HepG2 (cell line): ENCODE measurements around the gene ULK3. TPM values are rescaled to one million over a fixed set of nuclear protein-coding genes. Genes with fewer than 3 reads are reported as not detected.

Source experiments
- ATAC-seq: fragments of 200-7000 bp; cut with Tn5 transposase; 3 replicates; pipeline ENCODE4 v1.9.1; 2020; ENCODE audit warnings: mild to moderate bottlenecking, moderate library complexity
- BruUV-seq: library from RNA; stranded (reverse); fragments of 400-500 nt; replicated peaks from 2 replicates; lab custom pipeline; 2021; lab: Mats Ljungman, UMichigan
- CTCF ChIA-PET: fragments of 300-600 bp; formaldehyde crosslinking; extraction: SDS; loops from one replicate; lab custom pipeline; 2021; ENCODE audit warnings: low total read pairs, inconsistent platforms, low intra/inter-chr PET ratio; lab: Yijun Ruan, JAX
- POLR2A ChIA-PET: fragments of 350-600 bp; sonication (Branson Sonifier 250); formaldehyde crosslinking; loops from one replicate; lab custom pipeline; 2020; ENCODE audit warnings: antibody characterized with exemption, inconsistent platforms; lab: Yijun Ruan, JAX
- DNase-seq: peaks from one replicate; pipeline ENCODE4 v3.0.0-alpha.2; 2015; ENCODE audit warnings: low spot score
- FAIRE-seq: peaks from 3 replicates; lab custom pipeline; 2011; peaks lifted over from hg19 to GRCh38; lab: Jason Lieb, UNC
- H2AFZ ChIP-seq: one replicate; pipeline ENCODE4 v1.6.1; 2011; ENCODE audit warnings: low read length, inconsistent platforms
- H3K27ac ChIP-seq: fragments of 300-600 bp; 3 replicates; pipeline ENCODE4 v1.8.0; 2011; ENCODE audit warnings: mixed run types, mild to moderate bottlenecking, mixed read lengths, low read length, inconsistent platforms; ENCODE audit not compliant: insufficient read depth; ENCODE audit errors: extremely low read length
- H3K27me3 ChIP-seq, 2 experiments: fragments of 200-600 bp in 1 of 2; 2 replicates in 1 of 2; 3 replicates in 1 of 2; pipeline versions ENCODE4 v1.6.0 to v1.8.0; 2011; ENCODE audit warnings: low read length in 2 of 2, mild to moderate bottlenecking in 2 of 2, moderate library complexity in 2 of 2, inconsistent platforms in 1 of 2; ENCODE audit not compliant: insufficient read depth in 2 of 2, control insufficient read depth in 1 of 2
- H3K36me3 ChIP-seq, 2 experiments: fragments of 200-600 bp in 1 of 2; replicated peaks in 1 of 2; 2 replicates in 1 of 2; 3 replicates in 1 of 2; pipeline versions ENCODE4 v1.5.1 to v1.8.0; 2011; ENCODE audit warnings: low read length in 2 of 2, inconsistent platforms in 1 of 2; ENCODE audit not compliant: insufficient read depth in 2 of 2, control insufficient read depth in 1 of 2
- H3K4me1 ChIP-seq: 2 replicates; pipeline ENCODE4 v1.5.1; 2012; ENCODE audit warnings: low read length, inconsistent platforms; ENCODE audit not compliant: insufficient read depth
- H3K4me2 ChIP-seq: 2 replicates; pipeline ENCODE4 v1.6.0; 2011; ENCODE audit warnings: low read depth, low read length, inconsistent platforms
- H3K4me3 ChIP-seq, 3 experiments: fragments of 200-600 bp in 1 of 3; sonication (generic), shearing (Covaris generic) in 1 of 3; replicated peaks in 1 of 3; 2 replicates each; pipeline ENCODE4 v1.5.1; 2011 to 2016; ENCODE audit warnings: low read length in 3 of 3, inconsistent platforms in 2 of 3, low read depth in 2 of 3, mild to moderate bottlenecking in 2 of 3, control low read depth in 1 of 3, mixed read lengths in 1 of 3; ENCODE audit not compliant: insufficient read depth in 1 of 3
- H3K79me2 ChIP-seq: one replicate; pipeline ENCODE4 v1.6.1; 2011; ENCODE audit warnings: low read length, inconsistent platforms; ENCODE audit not compliant: insufficient read depth
- H3K9ac ChIP-seq: 2 replicates; pipeline ENCODE4 v1.6.0; 2011; ENCODE audit warnings: mild to moderate bottlenecking, low read depth, low read length, inconsistent platforms; ENCODE audit not compliant: insufficient read depth
- H3K9me3 ChIP-seq: 2 replicates; pipeline ENCODE4 v1.5.1; 2012; ENCODE audit warnings: mild to moderate bottlenecking, low read length
- H4K20me1 ChIP-seq: 2 replicates; pipeline ENCODE4 v1.6.0; 2011; ENCODE audit warnings: inconsistent platforms, mild to moderate bottlenecking, low read length, moderate library complexity; ENCODE audit not compliant: insufficient read depth
- BRCA1 ChIP-seq: sonication (generic); formaldehyde crosslinking; IDR thresholded peaks from 2 replicates; pipeline ENCODE4 v1.4.0; 2020; ENCODE audit warnings: missing genetic modification reagents
- CHD2 ChIP-seq: IDR thresholded peaks from 2 replicates; pipeline ENCODE4 v1.6.1; 2011; ENCODE audit warnings: low read depth, low read length, improper control_type of control experiment
- FOXM1 ChIP-seq: sonication (generic); formaldehyde crosslinking; IDR thresholded peaks from 2 replicates; pipeline ENCODE4 v1.5.0; 2020; ENCODE audit warnings: missing genetic modification reagents
- FOXP1 ChIP-seq, 2 experiments: fragments of 450-650 bp in 1 of 2; IDR thresholded peaks; 2 replicates each; pipeline ENCODE4 v1.6.1; 2017 to 2018; ENCODE audit warnings: antibody characterized with exemption in 1 of 2
- HIVEP1 ChIP-seq: sonication (generic); formaldehyde crosslinking; IDR thresholded peaks from 2 replicates; pipeline ENCODE4 v1.4.0; 2020; ENCODE audit warnings: mild to moderate bottlenecking, missing genetic modification reagents
- KLF13 ChIP-seq: sonication (generic); formaldehyde crosslinking; IDR thresholded peaks from 2 replicates; pipeline ENCODE4 v1.4.0; 2020; ENCODE audit warnings: mild to moderate bottlenecking, missing genetic modification reagents
- TARDBP ChIP-seq: sonication (generic); formaldehyde crosslinking; IDR thresholded peaks from 2 replicates; pipeline ENCODE4 v1.8.0; 2022; ENCODE audit warnings: mild to moderate bottlenecking, missing genetic modification reagents
- ZBTB1 ChIP-seq: sonication (generic); formaldehyde crosslinking; IDR thresholded peaks from 2 replicates; pipeline ENCODE4 v1.4.0; 2020; ENCODE audit warnings: missing genetic modification reagents, borderline replicate concordance
- ZNF563 ChIP-seq: sonication (generic); formaldehyde crosslinking; IDR thresholded peaks from 2 replicates; pipeline ENCODE4 v1.8.0; 2022; ENCODE audit warnings: mild to moderate bottlenecking, moderate library complexity, missing genetic modification reagents
- ZNF589 ChIP-seq: sonication (generic); formaldehyde crosslinking; conservative IDR thresholded peaks from 2 replicates; pipeline ENCODE4 v1.8.0; 2022; ENCODE audit warnings: mild to moderate bottlenecking, moderate library complexity, missing genetic modification reagents
- ZNF713 ChIP-seq: sonication (generic); formaldehyde crosslinking; IDR thresholded peaks from 2 replicates; pipeline ENCODE4 v1.4.0; 2020; ENCODE audit warnings: mild to moderate bottlenecking, missing genetic modification reagents
- ZNF780A ChIP-seq: sonication (generic); formaldehyde crosslinking; IDR thresholded peaks from 2 replicates; pipeline ENCODE4 v1.8.0; 2022; ENCODE audit warnings: mild to moderate bottlenecking, missing genetic modification reagents, moderate library complexity
- ZNF83 ChIP-seq: sonication (generic); formaldehyde crosslinking; IDR thresholded peaks from 2 replicates; pipeline ENCODE4 v1.4.0; 2020; ENCODE audit warnings: missing genetic modification reagents, mild to moderate bottlenecking, borderline replicate concordance
- ZSCAN31 ChIP-seq: sonication (generic); formaldehyde crosslinking; IDR thresholded peaks from 2 replicates; pipeline ENCODE4 v1.5.0; 2020; ENCODE audit warnings: low read depth, mild to moderate bottlenecking, missing genetic modification reagents
- WGBS: methylation state at CpG from one replicate; pipeline ENCODE4 v1.1.6; 2017; ENCODE audit warnings: low lambda C conversion rate; 5-methylcytosine and 5-hydroxymethylcytosine counted together
- in situ Hi-C: cut with HindIII; loops from 2 replicates; pipeline ENCODE4 v1.10.0; 2017; ENCODE audit warnings: low pct_unique_long_range_greater_than_20kb; ENCODE audit not compliant: extremely low pct_ligation_motif_present
- intact Hi-C: fragments of 100-400 bp; cut with micrococcal nuclease; formaldehyde crosslinking; loops from one replicate; pipeline ENCODE4 v1.10.0; 2022; ENCODE audit not compliant: unreplicated experiment
- polyA plus RNA-seq, 8 experiments: library from polyadenylated mRNA; depleted of rRNA in 3 of 8; stranded (reverse) in 7 of 8; unstranded in 1 of 8; fragments of >200 nt; fragmentation: Illumina TruSeq in 4 of 8; extraction: Trizol in 4 of 8; gene quantifications; 2 replicates each; pipeline versions ENCODE4 v1.2.1 to v1.2.3, GENCODE V29; 2011 to 2016; ENCODE audit warnings: low read depth in 4 of 8, missing spikeins in 1 of 8, mixed read lengths in 1 of 8; ENCODE audit not compliant: insufficient read depth in 1 of 8
- total RNA-seq, 5 experiments: library from RNA; depleted of rRNA; stranded (reverse); fragments of >200 nt; fragmentation: Illumina TruSeq; extraction: Trizol; gene quantifications; 2 replicates each; pipeline ENCODE4 v1.2.3, GENCODE V29; 2016; ENCODE audit warnings: low read depth in 1 of 5
- TF ChIP-seq, protein P1 (sequence below): sonication (generic); formaldehyde crosslinking; IDR thresholded peaks from 2 replicates; pipeline ENCODE4 v1.5.0; 2020; ENCODE audit warnings: missing genetic modification reagents
- TF ChIP-seq, protein P2 (sequence below): sonication (generic); formaldehyde crosslinking; IDR thresholded peaks from 2 replicates; pipeline ENCODE4 v1.5.1; 2020; ENCODE audit warnings: mild to moderate bottlenecking, missing genetic modification reagents
- TF ChIP-seq, protein P3 (sequence below): sonication (generic); formaldehyde crosslinking; IDR thresholded peaks from 2 replicates; pipeline ENCODE4 v1.8.1; 2023; ENCODE audit warnings: missing genetic modification reagents, mild to moderate bottlenecking, borderline replicate concordance
- TF ChIP-seq, protein P4 (sequence below): sonication (generic); formaldehyde crosslinking; IDR thresholded peaks from 2 replicates; pipeline ENCODE4 v1.8.1; 2023; ENCODE audit warnings: missing genetic modification reagents, inconsistent platforms, borderline replicate concordance

Gene ULK3
- total and polyA plus RNA-seq, 2 of the 13 experiments (the other 11 are each of a cell fraction or from before 2014, with no cell fraction given), result 15.2 to 23.7 TPM

DNA sequence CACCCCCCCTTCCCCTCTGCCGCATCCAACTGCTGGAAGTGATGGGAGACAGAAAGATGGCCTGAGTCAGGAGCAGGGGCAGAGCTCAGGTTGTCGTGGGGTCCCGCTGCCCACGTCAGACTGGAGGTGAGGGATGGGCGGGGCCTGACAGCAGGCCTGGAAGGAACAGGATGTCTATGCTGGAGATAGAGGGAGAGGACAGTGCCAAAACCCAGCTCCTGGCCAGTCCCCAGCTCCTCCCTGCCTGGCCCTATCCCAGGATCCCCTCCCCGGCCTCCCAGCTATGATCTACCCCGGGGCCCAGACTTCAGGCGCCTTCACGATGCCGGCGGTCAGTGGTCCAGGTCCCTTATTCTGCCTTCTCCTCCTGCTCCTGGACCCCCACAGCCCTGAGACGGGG lies 30.4 kb downstream of the ULK3 start, which contains the start of gene LMAN1L (continued):
- TF ChIP-seq, protein P1, sequence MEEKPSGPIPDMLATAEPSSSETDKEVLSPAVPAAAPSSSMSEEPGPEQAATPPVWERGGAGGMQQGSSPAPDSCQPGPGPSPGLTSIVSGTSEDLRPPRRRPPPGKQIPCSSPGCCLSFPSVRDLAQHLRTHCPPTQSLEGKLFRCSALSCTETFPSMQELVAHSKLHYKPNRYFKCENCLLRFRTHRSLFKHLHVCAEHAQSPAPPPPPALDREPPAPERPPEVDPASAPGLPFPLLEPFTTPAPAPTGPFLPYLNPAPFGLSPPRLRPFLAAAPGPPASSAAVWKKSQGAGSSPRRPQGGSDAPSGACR (CRISPR knock-in tag), result no peak

DNA sequence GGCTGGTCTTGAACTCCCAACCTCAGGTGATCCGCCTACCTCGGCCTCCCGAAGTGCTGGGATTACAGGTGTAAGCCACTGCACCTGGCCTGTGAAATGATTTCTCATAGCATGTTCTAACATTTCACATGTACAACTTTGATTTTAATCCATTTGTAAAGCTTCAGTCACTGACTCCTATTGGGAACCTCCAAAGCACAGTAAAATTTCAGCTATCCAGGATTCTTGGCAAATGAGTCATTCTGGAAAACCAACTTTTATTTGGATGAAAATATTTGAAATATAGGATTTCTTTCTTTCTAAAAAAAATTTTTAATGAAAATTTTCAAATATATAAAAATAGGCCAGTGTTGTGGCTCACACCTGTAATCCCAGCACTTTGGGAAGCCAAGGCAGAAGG lies 33.0 kb downstream of the ULK3 start:
- Histone ChIP-seq H3K4me3 (no peak overlapping the region), H3K27ac (no peak overlapping the region), H3K27me3 (peaks cover 0 to 8% of the 10 kb centered on the region in 2 experiments; a peak in 2 of 5 replicates), H3K36me3 (no peaks in the 10 kb centered on the region; a peak in 1 of 5 replicates), H3K9me3 (no peaks in the 10 kb centered on the region), H3K4me1 (peaks cover 10% of the 10 kb centered on the region), H3K79me2 (no peaks in the 10 kb centered on the region), H3K9ac (no peak overlapping the region), H3K4me2 (no peak overlapping the region), H4K20me1 (no peaks in the 10 kb centered on the region), H2AFZ (no peak overlapping the region)
- no peak for FAIRE-seq
- in situ Hi-C loops (no loop called here), intact Hi-C loops (no loop called here)
- ChIA-PET CTCF (no interaction called here), POLR2A (no interaction called here)
- no peak for DNase-seq
- 61% methylated on average over 3 of the region's 3 CpGs for WGBS
- TF ChIP-seq CHD2 (no peak), ZNF780A (CRISPR knock-in tag) (no peak), ZBTB1 (CRISPR knock-in tag) (no peak), ZNF713 (no peak), HIVEP1 (no peak), ZSCAN31 (no peak), KLF13 (CRISPR knock-in tag) (no peak), ZNF563 (no peak), TARDBP (CRISPR knock-in tag) (no peak), ZNF589 (no peak), BRCA1 (CRISPR knock-in tag) (no peak), FOXM1 (CRISPR knock-in tag) (no peak), FOXP1 (IDR thresholded peaks at IDR 0.05) (no peak), FOXP1 (CRISPR knock-in tag; IDR thresholded peaks at IDR 0.05) (no peak), ZNF83 (no peak)
- TF ChIP-seq, protein P2, sequence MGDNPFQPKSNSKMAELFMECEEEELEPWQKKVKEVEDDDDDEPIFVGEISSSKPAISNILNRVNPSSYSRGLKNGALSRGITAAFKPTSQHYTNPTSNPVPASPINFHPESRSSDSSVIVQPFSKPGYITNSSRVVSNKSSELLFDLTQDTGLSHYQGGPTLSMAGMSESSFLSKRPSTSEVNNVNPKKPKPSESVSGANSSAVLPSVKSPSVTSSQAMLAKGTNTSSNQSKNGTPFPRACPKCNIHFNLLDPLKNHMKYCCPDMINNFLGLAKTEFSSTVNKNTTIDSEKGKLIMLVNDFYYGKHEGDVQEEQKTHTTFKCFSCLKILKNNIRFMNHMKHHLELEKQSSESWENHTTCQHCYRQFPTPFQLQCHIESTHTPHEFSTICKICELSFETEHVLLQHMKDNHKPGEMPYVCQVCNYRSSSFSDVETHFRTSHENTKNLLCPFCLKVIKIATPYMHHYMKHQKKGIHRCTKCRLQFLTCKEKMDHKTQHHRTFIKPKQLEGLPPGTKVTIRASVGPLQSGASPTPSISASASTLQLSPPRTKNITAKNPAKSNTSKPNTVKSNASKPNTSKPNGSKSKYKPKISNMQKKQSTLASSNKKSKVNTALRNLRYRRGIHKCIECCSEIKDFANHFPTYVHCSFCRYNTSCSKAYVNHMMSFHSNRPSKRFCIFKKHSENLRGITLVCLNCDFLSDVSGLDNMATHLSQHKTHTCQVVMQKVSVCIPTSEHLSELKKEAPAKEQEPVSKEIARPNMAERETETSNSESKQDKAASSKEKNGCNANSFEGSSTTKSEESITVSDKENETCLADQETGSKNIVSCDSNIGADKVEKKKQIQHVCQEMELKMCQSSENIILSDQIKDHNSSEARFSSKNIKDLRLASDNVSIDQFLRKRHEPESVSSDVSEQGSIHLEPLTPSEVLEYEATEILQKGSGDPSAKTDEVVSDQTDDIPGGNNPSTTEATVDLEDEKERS (CRISPR knock-in tag), result no peak
- TF ChIP-seq, protein P3, sequence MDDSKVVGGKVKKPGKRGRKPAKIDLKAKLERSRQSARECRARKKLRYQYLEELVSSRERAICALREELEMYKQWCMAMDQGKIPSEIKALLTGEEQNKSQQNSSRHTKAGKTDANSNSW (CRISPR knock-in tag), result no peak
- TF ChIP-seq, protein P4, sequence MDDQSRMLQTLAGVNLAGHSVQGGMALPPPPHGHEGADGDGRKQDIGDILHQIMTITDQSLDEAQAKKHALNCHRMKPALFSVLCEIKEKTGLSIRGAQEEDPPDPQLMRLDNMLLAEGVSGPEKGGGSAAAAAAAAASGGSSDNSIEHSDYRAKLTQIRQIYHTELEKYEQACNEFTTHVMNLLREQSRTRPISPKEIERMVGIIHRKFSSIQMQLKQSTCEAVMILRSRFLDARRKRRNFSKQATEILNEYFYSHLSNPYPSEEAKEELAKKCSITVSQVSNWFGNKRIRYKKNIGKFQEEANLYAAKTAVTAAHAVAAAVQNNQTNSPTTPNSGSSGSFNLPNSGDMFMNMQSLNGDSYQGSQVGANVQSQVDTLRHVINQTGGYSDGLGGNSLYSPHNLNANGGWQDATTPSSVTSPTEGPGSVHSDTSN (CRISPR knock-in tag), result no peak
- no peak for ATAC-seq
- BruUV-seq, result no TSS peak
